Eye (tissue), 1 donor: ENCODE data around the gene SLC1A1.

Source experiments
- DNase-seq: peaks from one replicate; pipeline ENCODE4 v3.0.0-alpha.2; 2015

Gene SLC1A1

DNA sequence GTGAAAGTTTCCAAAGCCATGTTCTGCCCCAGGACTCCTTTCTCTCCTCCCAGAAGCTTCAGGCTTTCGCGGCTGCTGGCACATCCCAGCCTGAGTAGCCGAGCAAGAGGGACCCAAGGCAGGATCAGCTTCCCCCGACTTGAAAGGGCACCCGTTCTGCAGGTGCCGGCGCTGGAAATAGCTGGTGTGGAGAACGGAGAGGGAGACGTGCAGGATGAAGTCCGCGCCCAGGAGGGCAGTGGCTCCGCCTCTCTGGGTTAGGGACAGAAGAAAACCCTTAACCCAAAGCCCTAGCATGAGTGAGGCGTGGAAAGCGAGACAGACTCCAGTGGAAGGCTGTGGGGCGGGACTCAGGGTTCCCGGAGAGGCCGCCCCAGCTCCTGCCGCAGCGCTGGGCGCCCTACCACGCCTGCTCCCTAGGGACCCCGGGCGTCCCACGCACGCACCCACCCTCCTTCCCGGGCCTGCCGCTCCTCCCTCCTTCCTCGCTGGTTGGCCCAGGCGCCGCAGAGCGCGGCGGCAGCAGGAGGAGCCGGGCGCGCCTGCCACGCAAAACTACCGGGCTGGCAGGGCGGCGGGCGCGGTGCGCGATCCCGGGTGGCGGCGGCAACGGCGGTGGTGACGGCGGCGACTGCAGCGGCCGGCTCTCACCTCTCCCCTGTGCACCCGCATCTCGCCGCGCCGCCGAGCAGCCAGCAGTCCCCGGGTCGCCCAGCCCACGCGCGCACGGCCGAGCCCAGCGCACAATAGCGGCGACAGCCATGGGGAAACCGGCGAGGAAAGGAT lies at the start of gene SLC1A1:
Gene SLC1A1, plus strand, starts transcription at position 550 of the 786 bp plus-strand sequence. Its CDS starts 212 bp downstream, at position 762.
- DNase-seq = peak; percentile 84

DNA sequence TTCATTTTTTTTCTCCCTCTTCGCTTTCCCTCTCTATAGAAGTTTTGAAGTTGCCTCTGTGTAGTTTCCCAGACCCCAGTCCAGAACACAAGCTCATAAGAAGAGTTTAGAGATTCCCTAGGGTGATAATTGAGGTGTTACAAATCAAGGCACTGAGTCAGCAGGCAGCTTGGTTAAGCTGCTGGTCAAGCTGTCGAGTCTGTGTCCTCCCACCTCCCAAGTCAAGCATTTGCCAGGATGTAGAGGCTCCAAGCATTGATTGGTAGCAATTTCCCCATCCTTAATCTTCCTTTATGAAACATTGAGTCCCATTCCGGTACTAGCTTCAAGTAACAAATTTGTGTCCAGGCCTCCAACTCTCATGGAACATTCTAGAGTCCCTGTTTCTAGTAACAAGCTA lies 47.5 kb upstream of the SLC1A1 start:
- DNase-seq = no peak

DNA sequence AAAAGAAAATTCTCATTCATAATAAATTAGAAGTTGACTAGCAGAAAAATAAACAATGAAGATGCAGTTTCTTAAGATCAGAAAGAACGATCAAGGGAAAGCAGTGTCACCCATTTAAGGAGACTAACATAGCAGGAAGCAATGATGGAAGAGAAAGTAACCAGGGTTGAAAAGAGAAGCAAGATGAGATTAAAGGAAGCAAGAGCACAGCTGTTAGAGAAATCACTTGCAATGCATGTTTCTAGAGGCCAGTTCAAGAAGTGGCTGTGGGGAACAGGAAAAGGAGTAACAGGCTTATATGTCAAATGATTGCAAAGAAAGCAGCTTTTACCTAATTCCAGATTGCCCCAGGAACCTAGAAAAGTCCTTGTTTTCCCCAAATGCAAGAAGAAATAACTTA lies 46.8 kb upstream of the SLC1A1 start:
- no peak for DNase-seq

DNA sequence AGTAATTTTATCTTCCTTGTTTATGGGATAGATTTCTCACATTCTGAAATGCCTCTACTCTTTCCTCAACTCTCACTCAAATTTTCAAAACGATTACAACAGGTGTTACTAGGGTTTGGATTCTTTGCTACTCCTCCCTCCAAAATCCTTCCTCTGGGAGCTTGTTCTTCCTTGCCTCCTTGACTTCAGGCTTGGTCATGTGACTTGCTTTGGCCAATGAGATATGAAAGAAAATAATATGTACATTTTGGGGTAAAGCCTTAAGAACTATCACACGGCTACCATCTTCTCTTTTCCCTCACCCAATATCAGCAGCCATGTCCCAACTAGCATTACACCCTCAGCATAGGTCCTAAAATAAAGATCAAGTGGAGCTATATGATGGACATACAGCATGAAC lies 28.8 kb upstream of the SLC1A1 start:
- DNase-seq = no peak

DNA sequence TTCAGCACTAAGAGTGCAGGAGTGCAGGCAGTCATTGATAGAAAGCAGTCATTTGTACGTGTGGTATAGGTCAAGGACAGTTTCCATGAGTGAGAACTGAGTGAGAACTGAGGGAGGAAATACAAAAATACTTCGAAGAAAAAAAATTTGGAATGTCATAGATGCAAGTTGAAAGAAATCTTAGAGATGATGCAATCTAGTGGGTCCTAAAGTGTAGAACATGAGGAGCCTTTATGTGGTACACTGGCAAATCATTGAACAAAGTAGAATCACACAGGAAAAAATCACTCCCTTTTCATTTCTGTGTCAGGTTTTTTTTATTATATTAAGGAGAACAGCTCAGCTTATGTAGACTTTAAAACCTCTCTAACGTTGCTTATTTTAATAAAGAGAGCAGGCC lies 26.4 kb upstream of the SLC1A1 start:
- no peak for DNase-seq

DNA sequence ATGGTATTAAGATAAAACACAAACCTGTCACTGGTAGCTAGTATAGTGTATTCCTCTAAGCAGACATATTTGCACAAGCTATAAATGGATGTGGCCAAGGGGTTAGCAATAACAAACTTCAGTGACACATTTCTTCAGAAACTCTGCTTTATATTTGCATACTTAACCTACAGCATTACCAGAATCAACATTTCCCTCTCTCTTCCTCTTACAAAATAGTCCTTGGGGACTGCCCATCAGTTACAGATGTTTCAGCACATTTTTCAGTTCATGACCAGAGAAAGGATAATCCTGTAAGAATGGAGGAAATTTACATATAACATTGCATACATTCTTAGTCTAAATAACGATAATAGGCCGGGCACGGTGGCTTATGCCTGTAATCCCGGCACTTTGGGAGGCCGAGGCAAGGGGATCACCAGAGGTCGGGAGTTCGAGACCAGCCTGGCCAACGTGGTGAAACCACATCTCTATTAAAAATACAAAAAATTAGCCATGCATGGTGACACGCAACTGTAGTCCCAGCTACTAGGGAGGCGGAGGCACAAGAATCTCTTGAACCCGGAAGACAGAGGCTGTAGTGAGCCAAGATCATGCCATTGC lies 25.3 kb upstream of the SLC1A1 start:
- no peak for DNase-seq

DNA sequence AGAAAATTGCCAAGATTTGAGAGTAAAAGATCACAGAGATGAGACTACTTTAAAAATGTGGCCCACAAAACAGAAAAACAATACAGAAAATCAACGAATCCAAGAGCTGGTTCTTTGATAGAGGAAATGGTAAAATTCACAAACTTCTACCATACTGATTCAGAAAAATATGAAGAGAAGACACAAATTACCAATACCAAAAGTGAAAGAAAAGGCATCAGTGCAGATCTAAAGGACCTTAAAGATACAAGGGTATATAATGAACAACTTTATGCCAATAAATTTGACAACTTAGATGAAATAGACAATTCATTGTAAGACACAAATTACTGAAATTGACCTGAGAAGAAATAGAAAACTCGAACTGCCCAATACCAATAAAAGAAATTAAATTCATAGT lies 24.4 kb upstream of the SLC1A1 start:
- DNase-seq = no peak

DNA sequence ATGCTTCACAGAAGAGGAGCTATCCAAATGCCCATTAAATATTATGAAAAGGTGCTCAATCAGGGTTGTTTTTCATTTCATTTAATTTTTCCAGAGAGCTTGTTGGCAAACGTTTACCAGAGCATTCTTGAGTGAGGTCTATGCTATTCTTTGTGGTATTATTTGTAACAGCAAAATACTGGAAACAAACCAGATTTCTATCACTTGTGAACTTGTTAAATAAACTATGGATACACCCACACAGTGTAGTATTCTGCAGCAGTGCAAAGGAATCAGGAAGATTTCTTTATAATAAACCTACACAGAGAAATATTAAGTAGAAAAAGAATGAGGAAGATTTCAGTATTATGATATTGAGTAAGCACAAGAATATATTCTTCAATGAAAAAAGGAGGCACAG lies 15.0 kb upstream of the SLC1A1 start:
- no peak for DNase-seq

DNA sequence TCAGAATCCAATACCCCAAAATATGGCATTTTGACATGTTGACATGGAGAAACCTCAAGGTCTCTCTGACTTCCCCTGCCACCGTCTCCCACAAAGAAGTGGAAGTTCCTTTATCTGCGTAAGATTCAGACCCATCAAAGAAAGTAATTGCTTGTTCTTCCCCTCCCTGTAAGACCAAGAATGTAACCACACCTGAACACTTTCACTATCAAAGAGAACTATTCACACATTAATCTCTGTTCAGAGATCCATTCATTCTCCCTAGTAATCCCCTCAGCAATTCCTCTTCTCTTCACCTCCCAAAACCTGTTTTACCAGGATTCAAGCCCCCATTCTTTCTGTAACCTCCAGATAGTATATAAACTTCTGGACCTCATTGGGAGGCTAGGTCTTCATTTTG lies 4.1 kb upstream of the SLC1A1 start:
- no peak for DNase-seq

DNA sequence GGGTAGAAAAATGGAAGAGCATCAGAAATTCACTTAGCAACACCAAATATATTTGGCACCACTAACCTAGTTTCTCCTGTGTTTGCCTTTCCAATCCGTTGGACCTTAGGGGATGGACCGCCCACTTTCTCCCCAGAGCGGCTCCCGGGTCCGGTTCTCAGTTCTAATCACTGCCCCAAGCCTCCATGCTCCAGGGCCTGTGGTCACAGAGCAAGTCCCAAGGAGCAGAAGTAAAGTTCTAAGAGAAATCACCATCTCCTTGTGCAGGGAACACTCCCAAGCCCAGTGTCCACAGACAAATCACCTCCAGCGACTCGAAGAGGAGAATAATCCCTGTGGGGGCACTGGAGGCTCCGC lies 728 bp upstream of the SLC1A1 start:
- DNase-seq = no peak

DNA sequence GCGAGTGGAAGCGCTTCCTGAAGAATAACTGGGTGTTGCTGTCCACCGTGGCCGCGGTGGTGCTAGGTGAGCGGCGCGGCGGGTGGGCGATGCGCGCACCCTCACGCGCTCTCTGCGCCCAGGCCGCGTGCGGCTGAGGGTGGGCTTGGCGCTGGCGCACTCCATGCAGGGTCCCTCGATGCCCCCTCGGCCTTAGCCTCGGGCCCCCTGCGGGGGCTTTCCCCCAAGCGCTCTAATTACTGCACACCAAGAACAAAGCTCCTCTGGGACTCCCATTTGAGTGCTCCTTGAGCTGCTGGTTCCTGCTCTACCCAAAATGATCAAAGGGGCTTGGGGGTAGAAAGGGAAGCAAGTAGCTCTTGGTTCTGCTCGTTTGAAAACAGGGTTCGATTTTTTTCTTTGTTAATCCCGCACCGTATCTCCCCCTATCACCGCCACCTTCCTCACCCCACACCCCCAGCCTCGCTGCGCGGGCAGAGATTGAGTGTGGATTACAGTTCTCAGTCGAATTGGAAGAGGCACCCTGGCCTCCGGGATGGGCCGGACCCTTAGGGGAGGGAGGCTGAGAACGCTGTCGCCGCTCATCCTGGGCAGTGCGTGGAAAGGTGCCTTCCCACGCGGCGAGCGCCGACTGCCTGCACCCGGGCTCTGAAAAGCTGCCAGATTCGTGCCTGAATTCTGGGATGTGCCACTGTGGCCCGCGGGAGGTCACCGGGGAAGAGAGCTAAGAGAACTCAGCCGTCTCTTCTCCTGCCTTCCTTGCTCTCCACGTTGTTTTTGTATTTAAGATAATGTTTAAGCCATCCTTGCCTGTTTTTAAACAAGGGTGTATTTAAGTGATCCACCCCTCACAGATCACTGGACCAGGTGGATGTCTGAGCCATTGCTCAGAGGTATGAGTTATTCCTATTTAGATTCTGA lies 697 bp downstream of the SLC1A1 start:
- peak; percentile 57 for DNase-seq

DNA sequence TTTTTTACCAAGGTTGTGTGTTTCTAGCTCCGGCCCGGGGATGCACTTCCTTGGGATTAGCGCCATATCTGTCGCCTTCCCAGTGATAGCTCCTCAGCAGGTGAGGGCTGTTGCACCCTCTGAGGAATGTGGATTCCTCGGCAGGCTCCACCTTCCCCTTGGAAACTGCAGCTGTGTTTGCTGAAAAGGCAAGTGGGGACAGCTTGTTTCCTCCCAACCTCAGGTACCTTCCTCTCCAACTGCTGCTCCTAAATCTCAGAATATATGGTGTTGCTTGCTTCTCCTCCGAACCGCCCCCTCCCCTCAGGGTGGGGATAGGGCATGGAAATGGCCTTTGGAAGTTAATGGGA lies 1.3 kb downstream of the SLC1A1 start:
- no peak for DNase-seq

DNA sequence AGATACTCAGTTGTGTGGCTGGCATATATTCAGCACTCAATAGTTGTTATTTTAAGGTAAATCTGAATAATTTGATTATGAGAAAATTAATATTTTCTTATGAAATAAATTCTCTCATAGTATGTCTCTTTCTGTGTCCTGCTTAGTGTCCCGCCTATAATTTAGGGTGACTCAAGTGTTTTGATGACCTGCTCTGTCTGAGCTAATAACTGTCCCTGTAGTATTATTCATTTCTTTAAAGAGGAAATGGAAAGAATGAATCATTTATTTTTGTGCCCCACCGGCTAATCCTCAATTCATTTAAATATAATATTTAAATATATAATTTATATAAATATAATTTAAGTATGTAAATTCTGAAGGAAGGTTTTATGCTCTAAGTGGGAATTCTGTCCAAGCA lies 4.1 kb downstream of the SLC1A1 start:
- no peak for DNase-seq

DNA sequence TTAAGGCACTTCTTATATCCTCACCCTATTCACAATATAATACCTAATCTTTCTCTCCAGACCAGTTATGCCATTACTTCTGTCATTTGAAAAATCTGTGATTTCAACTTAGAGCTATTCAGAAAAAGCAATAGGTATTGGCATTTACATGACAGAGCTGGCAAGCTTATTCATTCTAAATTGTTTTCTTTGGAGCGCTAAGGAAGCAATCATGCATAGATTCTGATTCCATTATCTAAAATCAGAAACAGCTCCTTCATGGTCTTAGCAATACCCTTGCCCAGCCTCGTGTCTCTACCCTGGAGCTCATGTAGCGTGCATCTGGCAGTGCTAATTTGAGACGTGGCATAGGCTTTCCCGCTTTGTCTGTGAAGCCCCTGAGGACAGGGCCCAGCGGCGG lies 4.5 kb downstream of the SLC1A1 start:
- no peak for DNase-seq

DNA sequence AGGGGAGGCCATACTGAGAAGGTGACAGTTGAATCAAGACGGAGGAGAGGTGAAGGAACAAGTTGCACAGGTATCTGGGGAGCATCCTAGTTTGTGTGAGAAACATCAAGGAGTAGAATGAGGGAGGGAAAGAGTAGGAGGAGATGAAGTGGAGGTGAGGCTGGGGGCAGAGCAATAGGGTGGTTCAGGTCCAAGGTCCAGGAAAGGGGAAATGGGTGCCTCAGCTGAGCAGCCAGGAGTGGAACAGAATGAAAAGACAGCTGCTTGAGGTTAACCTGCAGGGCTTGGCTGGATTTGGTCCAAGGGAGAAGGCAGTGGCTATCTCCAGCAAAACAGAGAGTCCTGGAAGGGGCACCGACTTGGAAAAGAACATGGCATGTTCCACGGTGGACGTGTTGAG lies 5.3 kb downstream of the SLC1A1 start:
- no peak for DNase-seq

DNA sequence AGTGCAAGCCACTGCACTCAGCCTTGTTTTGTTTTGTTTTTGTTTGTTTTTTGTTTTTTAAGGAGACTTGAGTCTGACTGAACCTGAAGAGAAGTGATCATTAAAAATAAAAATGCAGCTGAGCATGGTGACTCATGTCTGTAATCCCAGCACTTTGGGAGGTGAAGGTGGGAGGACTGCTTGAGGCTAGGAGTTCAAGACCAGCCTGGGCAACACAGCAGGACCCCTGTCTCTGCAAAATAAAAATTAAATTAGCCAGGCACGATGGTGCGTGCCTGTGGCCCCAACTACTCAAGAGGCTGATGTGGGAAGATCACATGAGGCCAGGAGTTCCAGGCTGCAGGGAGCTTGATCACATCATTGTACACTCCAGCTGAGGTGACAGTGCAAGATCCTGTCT lies 6.2 kb downstream of the SLC1A1 start:
- DNase-seq = no peak

DNA sequence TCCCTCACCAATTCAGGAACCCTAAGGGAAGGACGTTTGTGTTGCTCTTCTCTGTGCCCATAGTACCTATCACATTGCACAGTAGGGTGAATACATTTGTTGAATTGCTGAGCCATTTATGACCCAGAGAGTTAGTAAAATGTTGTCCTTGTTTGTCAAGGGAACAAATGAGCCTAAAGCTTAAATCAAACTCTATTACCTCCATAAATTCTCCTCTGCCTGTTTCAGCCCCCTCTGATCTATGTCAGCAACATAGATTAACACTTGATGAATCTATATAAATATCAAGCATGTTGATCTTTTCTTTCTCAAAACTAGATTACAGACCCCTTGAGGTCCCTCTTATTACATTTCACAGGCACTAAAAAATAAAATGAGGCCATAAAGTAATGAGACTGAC lies 7.1 kb downstream of the SLC1A1 start:
- no peak for DNase-seq

DNA sequence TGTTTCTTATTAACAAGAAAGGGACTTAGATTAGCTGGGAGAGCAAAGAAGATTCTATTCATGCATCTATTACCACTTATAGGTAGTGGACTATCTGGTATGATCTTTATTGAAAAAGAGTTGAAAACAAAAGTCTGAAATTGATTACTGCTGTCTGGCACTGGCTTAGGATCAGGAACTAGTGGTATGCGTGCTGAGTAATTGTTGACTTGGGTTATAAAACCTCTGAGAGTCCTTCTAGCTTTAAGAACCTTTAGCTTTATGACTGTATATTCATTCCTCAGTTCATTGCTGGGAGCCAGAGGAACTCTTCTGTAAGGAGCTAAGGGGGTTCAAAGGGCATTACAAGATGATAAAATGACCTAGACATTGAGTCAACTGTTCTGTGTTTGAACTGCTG lies 7.6 kb downstream of the SLC1A1 start:
- no peak for DNase-seq

DNA sequence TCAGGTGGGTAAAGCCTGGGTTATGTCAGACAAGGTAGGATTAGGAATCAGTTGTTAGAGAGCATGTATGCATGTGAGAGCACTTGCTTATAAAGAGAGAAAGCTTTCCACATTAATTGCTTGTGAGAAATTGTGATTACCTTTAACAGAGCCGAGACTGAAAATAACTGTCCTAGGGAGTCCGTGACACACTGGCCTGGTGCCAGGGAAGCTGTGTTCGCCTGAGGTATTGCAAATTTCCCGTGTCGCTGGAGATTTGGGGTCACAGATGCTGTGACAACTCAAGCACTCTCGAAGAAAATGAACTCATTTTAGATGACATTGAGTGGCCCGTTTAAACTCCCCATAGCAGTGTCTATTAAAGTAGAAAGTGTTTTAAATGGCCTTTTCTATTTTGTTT lies 9.6 kb downstream of the SLC1A1 start:
- no peak for DNase-seq

DNA sequence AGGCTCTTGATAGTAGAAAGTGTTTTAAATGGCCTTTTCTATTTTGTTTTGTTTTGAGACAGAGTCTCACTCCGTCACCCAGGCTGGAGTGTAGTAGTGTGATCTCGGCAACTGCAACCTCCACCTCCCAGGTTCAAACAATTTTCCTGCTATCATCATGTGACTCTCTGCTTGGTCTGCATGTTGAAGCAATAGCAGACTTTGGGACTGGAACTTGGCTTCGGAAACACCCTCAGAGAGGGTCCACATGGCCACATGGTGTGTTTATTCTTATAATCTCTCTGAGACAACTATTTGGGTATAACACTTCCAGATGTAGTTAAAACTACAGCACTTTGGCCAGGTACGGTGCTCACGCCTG lies 10.9 kb downstream of the SLC1A1 start:
- no peak for DNase-seq

DNA sequence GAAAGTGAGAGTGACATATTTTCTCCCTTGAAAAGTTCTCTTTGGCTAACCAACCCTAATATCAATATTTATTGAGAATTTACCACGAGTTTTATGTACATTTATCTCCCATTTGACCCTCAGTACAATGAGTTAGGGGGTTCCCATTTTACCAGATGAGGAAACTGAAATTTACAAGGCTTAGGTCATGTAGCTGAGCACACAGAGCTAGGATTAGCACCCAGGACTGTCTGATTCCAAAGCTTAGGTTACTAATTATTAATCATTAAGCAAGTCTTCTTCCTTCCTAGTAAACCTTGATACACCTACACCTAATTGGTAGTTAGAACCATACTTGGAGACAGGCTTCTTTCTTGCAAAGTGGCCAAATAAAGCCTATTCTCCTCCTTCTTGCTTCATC lies 12.2 kb downstream of the SLC1A1 start:
- DNase-seq = no peak

DNA sequence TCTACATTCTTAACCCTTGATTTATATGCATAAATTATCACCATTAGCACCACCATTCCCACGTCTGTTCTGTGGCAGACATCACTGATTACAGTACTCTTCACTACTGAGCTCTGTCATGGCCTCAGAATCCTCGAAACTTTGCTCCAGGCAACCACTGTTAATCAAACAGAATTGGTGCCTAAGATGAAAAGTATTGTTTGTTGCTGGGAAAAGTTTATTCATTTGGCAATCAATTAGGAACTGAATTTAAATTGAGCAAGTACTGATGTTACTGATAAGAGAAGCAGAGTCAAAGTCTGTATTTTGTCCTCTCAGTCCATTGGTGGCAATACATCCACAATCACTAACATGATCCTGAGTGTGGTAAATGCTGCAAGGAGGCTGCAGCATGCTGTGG lies 12.8 kb downstream of the SLC1A1 start:
- DNase-seq = no peak

DNA sequence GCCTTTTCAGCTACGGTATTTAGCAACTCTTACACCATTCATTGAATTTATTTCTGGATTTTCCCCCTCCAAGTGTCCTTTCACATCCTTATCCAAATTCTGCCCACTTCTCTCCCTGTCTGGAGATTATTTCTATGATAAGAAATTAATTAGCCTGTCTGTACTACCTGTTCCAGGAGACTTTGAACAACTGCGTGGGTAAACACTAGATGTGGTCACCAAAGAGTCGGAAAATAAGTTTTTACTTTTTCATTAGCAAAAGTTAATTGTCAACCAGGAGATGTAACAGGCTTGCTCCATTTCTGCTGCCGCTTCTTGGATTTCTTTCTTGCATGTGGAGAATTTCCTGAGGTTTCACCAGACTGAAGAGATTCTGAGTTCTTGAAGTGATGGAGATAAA lies 14.0 kb downstream of the SLC1A1 start:
- DNase-seq = no peak

DNA sequence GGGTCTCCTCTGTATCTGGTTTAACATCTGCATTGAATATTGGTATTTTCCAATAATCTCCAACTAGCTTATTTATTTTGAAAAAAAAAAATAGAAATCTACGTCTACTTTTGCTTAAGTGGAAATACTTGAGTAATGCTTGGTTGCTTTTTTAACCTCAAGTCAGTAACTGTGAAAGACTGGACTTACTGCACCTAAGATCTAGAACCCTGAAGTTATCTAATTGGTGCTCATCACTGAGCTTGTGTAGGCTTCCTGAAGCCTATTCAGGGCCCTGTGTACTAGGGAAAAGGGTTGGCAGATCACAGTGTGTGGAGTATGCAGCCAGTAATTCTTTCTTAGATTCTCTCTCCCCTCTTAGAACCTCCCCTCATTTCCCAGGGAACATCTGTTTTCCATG lies 16.2 kb downstream of the SLC1A1 start:
- no peak for DNase-seq
